ENCODE measurements around the gene NUCB1.

DNA sequence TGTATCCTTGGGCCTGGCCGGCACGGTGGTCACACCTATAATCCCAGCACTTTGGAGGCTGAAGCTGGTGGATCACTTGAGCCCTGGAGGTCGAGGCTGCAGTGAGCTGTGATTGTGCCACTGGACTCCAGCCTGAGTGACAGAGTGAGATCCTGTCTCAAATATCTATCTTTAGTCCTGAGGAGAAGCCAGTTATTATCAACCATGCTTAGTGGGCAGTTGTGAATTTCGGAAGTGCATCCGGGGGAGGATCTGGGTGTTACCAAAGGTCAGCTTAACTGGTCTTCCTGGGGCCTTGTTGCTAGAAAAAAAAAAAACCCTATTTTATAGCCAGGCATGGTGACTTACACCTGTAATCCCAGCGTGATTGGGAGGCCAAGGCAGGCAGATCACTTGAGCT, 43.0 kb downstream of the NUCB1 start:
- no peak for TF ChIP-seq IRF2 (CRISPR knock-in tag; IDR thresholded peaks at IDR 0.05; ENCODE audit: borderline replicate concordance, low read depth)
- TF ChIP-seq CTCF (IDR thresholded peaks at IDR 0.05): no peak

Measured in WTC11 (cell line).